Mesendoderm (in vitro differentiated cells): ENCODE results near the gene RBM44.

Experiments
- DNase-seq: peaks from one replicate; pipeline ENCODE4 v3.0.0; 2013
- H2AK5ac ChIP-seq: 2 replicates; pipeline ENCODE4 v1.6.1; 2013; ENCODE audit warnings: low read length, inconsistent platforms
- H2BK120ac ChIP-seq: 2 replicates; pipeline ENCODE4 v1.6.1; 2013; ENCODE audit warnings: low read depth, mild to moderate bottlenecking, low read length, moderate library complexity, mixed read lengths
- H2BK15ac ChIP-seq: replicated peaks from 2 replicates; pipeline ENCODE4 v1.6.1; 2013; ENCODE audit warnings: low read depth, mild to moderate bottlenecking, moderate library complexity
- H2BK5ac ChIP-seq: 2 replicates; pipeline ENCODE4 v1.6.1; 2013; ENCODE audit warnings: low read length, inconsistent platforms
- H3K18ac ChIP-seq: 2 replicates; pipeline ENCODE4 v1.6.1; 2013; ENCODE audit warnings: mild to moderate bottlenecking, low read length, mixed read lengths
- H3K23ac ChIP-seq: one replicate; pipeline ENCODE4 v1.6.1; 2013; ENCODE audit warnings: low read length
- H3K27ac ChIP-seq: 2 replicates; pipeline ENCODE4 v1.5.1; 2013; ENCODE audit warnings: low read depth, mild to moderate bottlenecking, inconsistent platforms, low read length, moderate library complexity
- H3K27me3 ChIP-seq: 2 replicates; pipeline ENCODE4 v1.6.1; 2013; ENCODE audit warnings: low read length, control low read depth, mild to moderate bottlenecking, inconsistent platforms; ENCODE audit not compliant: insufficient read depth, poor library complexity
- H3K36me3 ChIP-seq: 2 replicates; pipeline ENCODE4 v1.6.1; 2013; ENCODE audit warnings: low read length, inconsistent platforms; ENCODE audit not compliant: control insufficient read depth, insufficient read depth
- H3K4ac ChIP-seq: one replicate; pipeline ENCODE4 v1.6.1; 2013; ENCODE audit warnings: low read depth, mild to moderate bottlenecking, low read length, moderate library complexity
- H3K4me1 ChIP-seq: 2 replicates; pipeline ENCODE4 v1.6.1; 2013; ENCODE audit warnings: low read depth, low read length, inconsistent platforms; ENCODE audit not compliant: control insufficient read depth
- H3K4me2 ChIP-seq: 2 replicates; pipeline ENCODE4 v1.6.1; 2013; ENCODE audit warnings: low read length
- H3K4me3 ChIP-seq: 2 replicates; pipeline ENCODE4 v1.5.1; 2013; ENCODE audit warnings: mild to moderate bottlenecking, low read length
- H3K56ac ChIP-seq: one replicate; pipeline ENCODE4 v1.6.1; 2013; ENCODE audit warnings: low read length
- H3K79me1 ChIP-seq: 2 replicates; pipeline ENCODE4 v1.6.1; 2013; ENCODE audit warnings: low read length, inconsistent platforms
- H3K79me2 ChIP-seq: 2 replicates; pipeline ENCODE4 v1.6.1; 2013; ENCODE audit warnings: mild to moderate bottlenecking, low read length; ENCODE audit not compliant: control insufficient read depth, insufficient read depth
- H3K9ac ChIP-seq: 2 replicates; pipeline ENCODE4 v1.6.1; 2013; ENCODE audit warnings: low read length, inconsistent platforms
- H4K5ac ChIP-seq: one replicate; pipeline ENCODE4 v1.6.1; 2013; ENCODE audit warnings: low read length
- H4K8ac ChIP-seq: one replicate; pipeline ENCODE4 v1.6.1; 2013; ENCODE audit warnings: low read depth, mild to moderate bottlenecking, control low read depth, low read length, moderate library complexity
- WGBS: extraction: QIAGEN DNeasy Blood & Tissue Kit; methylation state at CpG from one replicate; pipeline ENCODE4 v1.1.7; 2013; ENCODE audit warnings: low lambda C conversion rate, missing lambda C conversion rate; ENCODE audit not compliant: insufficient coverage; ENCODE audit errors: extremely low coverage; 5-methylcytosine and 5-hydroxymethylcytosine counted together

Gene RBM44

GRCh38 chr2:237801466-237801865 lies 2.9 kb downstream of the RBM44 start:
- H3K79me1 ChIP-seq = no peaks in the 10 kb centered on the region
- no peak overlapping the region for H2BK5ac ChIP-seq
- no peak overlapping the region for H3K27ac ChIP-seq
- no peak for DNase-seq
- H4K5ac ChIP-seq = no peak overlapping the region
- H2BK15ac ChIP-seq = no peak overlapping the region
- no peak overlapping the region for H3K9ac ChIP-seq
- H2AK5ac ChIP-seq = no peak overlapping the region
- no CpG with 5 or more reads among the region's 2 CpGs for whole genome bisulfite sequencing
- no peaks in the 10 kb centered on the region for H3K79me2 ChIP-seq
- H4K8ac ChIP-seq = no peak overlapping the region
- no peaks in the 10 kb centered on the region for H3K4me1 ChIP-seq
- H2BK120ac ChIP-seq = no peak overlapping the region
- H3K4ac ChIP-seq = no peak overlapping the region
- no peaks in the 10 kb centered on the region for H3K36me3 ChIP-seq
- H3K27me3 ChIP-seq = no peaks in the 10 kb centered on the region
- no peak overlapping the region for H3K23ac ChIP-seq
- no peak overlapping the region for H3K56ac ChIP-seq
- no peak overlapping the region for H3K4me3 ChIP-seq
- H3K4me2 ChIP-seq = no peak overlapping the region
- no peak overlapping the region for H3K18ac ChIP-seq

GRCh38 chr2:237806334-237806733 lies 7.8 kb downstream of the RBM44 start:
- H3K4me1 ChIP-seq = no peaks in the 10 kb centered on the region
- H2BK15ac ChIP-seq = no peak overlapping the region
- DNase-seq = no peak
- no peaks in the 10 kb centered on the region for H3K79me1 ChIP-seq
- H3K4ac ChIP-seq = no peak overlapping the region
- H2AK5ac ChIP-seq = no peak overlapping the region
- H3K79me2 ChIP-seq = no peaks in the 10 kb centered on the region
- H2BK5ac ChIP-seq = no peak overlapping the region
- no peak overlapping the region for H4K5ac ChIP-seq
- WGBS = no CpG with 5 or more reads among the region's 2 CpGs
- no peak overlapping the region for H3K27ac ChIP-seq
- H3K27me3 ChIP-seq = no peaks in the 10 kb centered on the region
- no peak overlapping the region for H4K8ac ChIP-seq
- no peak overlapping the region for H2BK120ac ChIP-seq
- H3K23ac ChIP-seq = no peak overlapping the region
- no peak overlapping the region for H3K4me3 ChIP-seq
- H3K56ac ChIP-seq = no peak overlapping the region
- no peak overlapping the region for H3K18ac ChIP-seq
- H3K4me2 ChIP-seq = no peak overlapping the region
- H3K36me3 ChIP-seq = no peaks in the 10 kb centered on the region
- no peak overlapping the region for H3K9ac ChIP-seq

GRCh38 chr2:237815637-237816036 lies 17.1 kb downstream of the RBM44 start:
- H3K79me2 ChIP-seq = no peaks in the 10 kb centered on the region
- no peak overlapping the region for H3K4me2 ChIP-seq
- H2AK5ac ChIP-seq = no peak overlapping the region
- no peak overlapping the region for H3K4me3 ChIP-seq
- no peak overlapping the region for H2BK5ac ChIP-seq
- H3K79me1 ChIP-seq = no peaks in the 10 kb centered on the region
- H3K56ac ChIP-seq = no peak overlapping the region
- H3K9ac ChIP-seq = no peak overlapping the region
- H3K27me3 ChIP-seq = no peaks in the 10 kb centered on the region
- H4K8ac ChIP-seq = no peak overlapping the region
- no peak overlapping the region for H3K23ac ChIP-seq
- no peaks in the 10 kb centered on the region for H3K36me3 ChIP-seq
- no peak for DNase-seq
- no peak overlapping the region for H3K27ac ChIP-seq
- no peak overlapping the region for H2BK15ac ChIP-seq
- no peak overlapping the region for H3K18ac ChIP-seq
- H3K4ac ChIP-seq = no peak overlapping the region
- no CpG with 5 or more reads among the region's 1 CpG for WGBS
- no peak overlapping the region for H2BK120ac ChIP-seq
- no peaks in the 10 kb centered on the region for H3K4me1 ChIP-seq
- H4K5ac ChIP-seq = no peak overlapping the region

- Histone ChIP-seq H4K5ac (no peak overlapping the region), H3K79me1 (no peaks in the 10 kb centered on the region), H3K36me3 (no peaks in the 10 kb centered on the region), H3K79me2 (no peaks in the 10 kb centered on the region), H3K27me3 (no peaks in the 10 kb centered on the region), H2AK5ac (no peak overlapping the region), H3K27ac (no peak overlapping the region), H3K4me1 (no peaks in the 10 kb centered on the region), H4K8ac (no peak overlapping the region), H2BK15ac (no peak overlapping the region), H3K4me3 (no peak overlapping the region), H3K4ac (no peak overlapping the region), H2BK5ac (no peak overlapping the region), H3K4me2 (no peak overlapping the region), H3K18ac (no peak overlapping the region), H3K23ac (no peak overlapping the region), H2BK120ac (no peak overlapping the region), H3K9ac (no peak overlapping the region), H3K56ac (no peak overlapping the region)
- WGBS = no CpG with 5 or more reads among the region's 1 CpG
- DNase-seq = no peak
Measured at GRCh38 chr2:237816531-237816930, 18.0 kb downstream of the RBM44 start.

GRCh38 chr2:237818066-237818473 lies 19.5 kb downstream of the RBM44 start:
- Histone ChIP-seq H2BK5ac (no peak overlapping the region), H3K9ac (no peak overlapping the region), H3K79me1 (no peaks in the 10 kb centered on the region), H3K4me3 (no peak overlapping the region), H3K4ac (no peak overlapping the region), H3K18ac (no peak overlapping the region), H2BK120ac (no peak overlapping the region), H3K36me3 (no peaks in the 10 kb centered on the region), H3K23ac (no peak overlapping the region), H3K27me3 (no peaks in the 10 kb centered on the region), H2BK15ac (no peak overlapping the region), H3K4me2 (no peak overlapping the region), H3K56ac (no peak overlapping the region), H4K5ac (no peak overlapping the region), H4K8ac (no peak overlapping the region), H3K27ac (no peak overlapping the region), H2AK5ac (no peak overlapping the region), H3K4me1 (no peaks in the 10 kb centered on the region), H3K79me2 (no peaks in the 10 kb centered on the region)
- DNase-seq = no peak
- no CpG with 5 or more reads among the region's 5 CpGs for WGBS

- Histone ChIP-seq H2BK5ac (no peak overlapping the region), H4K8ac (no peak overlapping the region), H3K56ac (no peak overlapping the region), H2BK120ac (no peak overlapping the region), H3K9ac (no peak overlapping the region), H3K4me3 (no peak overlapping the region), H3K23ac (no peak overlapping the region), H3K27ac (no peak overlapping the region), H2BK15ac (no peak overlapping the region), H3K79me1 (no peaks in the 10 kb centered on the region), H3K18ac (no peak overlapping the region), H3K27me3 (no peaks in the 10 kb centered on the region), H3K79me2 (no peaks in the 10 kb centered on the region), H3K4ac (no peak overlapping the region), H2AK5ac (no peak overlapping the region), H4K5ac (no peak overlapping the region), H3K36me3 (no peaks in the 10 kb centered on the region), H3K4me2 (no peak overlapping the region), H3K4me1 (no peaks in the 10 kb centered on the region)
- WGBS = no CpG with 5 or more reads among the region's 2 CpGs
- no peak for DNase-seq
Measured at GRCh38 chr2:237819231-237819630, 20.7 kb downstream of the RBM44 start.
